NCI-H146 (cell line): Measurements from ENCODE around the gene FRMD6.

ENCODE experiments used
- DNase-seq: peaks from one replicate; lab custom pipeline; 2025; lab: John Stamatoyannopoulos, UW

FRMD6 gene

GRCh38 chr14:51651388-51652167 lies at the start of gene FRMD6:
FRMD6 (plus strand) TSS chr14:51651910; CDS start chr14:51689837, 37,927 bp downstream.
- DNase-seq = peak; percentile 69

GRCh38 chr14:51602310-51602709 lies 49.4 kb upstream of the FRMD6 start:
- no peak for DNase-seq

GRCh38 chr14:51603495-51603894 lies 48.2 kb upstream of the FRMD6 start:
- DNase-seq = no peak

- no peak for DNase-seq
Observed at GRCh38 chr14:51604073-51604472, 47.6 kb upstream of the FRMD6 start.

- DNase-seq = no peak
Observed at GRCh38 chr14:51605575-51605974, 46.1 kb upstream of the FRMD6 start.

GRCh38 chr14:51607711-51608110 lies 44.0 kb upstream of the FRMD6 start:
- no peak for DNase-seq

- DNase-seq = no peak
Observed at GRCh38 chr14:51609251-51609954, 42.3 kb upstream of the FRMD6 start.

GRCh38 chr14:51609955-51610283 lies 41.8 kb upstream of the FRMD6 start:
- DNase-seq = no peak

- DNase-seq = no peak
Observed at GRCh38 chr14:51610771-51611170, 40.9 kb upstream of the FRMD6 start.

GRCh38 chr14:51612449-51612848 lies 39.3 kb upstream of the FRMD6 start:
- no peak for DNase-seq

- no peak for DNase-seq
Observed at GRCh38 chr14:51613416-51613815, 38.3 kb upstream of the FRMD6 start.

GRCh38 chr14:51614707-51615106 lies 37.0 kb upstream of the FRMD6 start:
- no peak for DNase-seq

- no peak for DNase-seq
Observed at GRCh38 chr14:51616256-51616655, 35.5 kb upstream of the FRMD6 start.

GRCh38 chr14:51616724-51617409 lies 34.8 kb upstream of the FRMD6 start:
- DNase-seq = no peak

GRCh38 chr14:51619561-51619960 lies 32.1 kb upstream of the FRMD6 start:
- DNase-seq = no peak

- no peak for DNase-seq
Observed at GRCh38 chr14:51620056-51620455, 31.7 kb upstream of the FRMD6 start.

- no peak for DNase-seq
Observed at GRCh38 chr14:51621654-51622053, 30.1 kb upstream of the FRMD6 start.

GRCh38 chr14:51622376-51622775 lies 29.3 kb upstream of the FRMD6 start:
- DNase-seq = no peak

GRCh38 chr14:51624955-51625569 lies 26.6 kb upstream of the FRMD6 start:
- no peak for DNase-seq

GRCh38 chr14:51626185-51626584 lies 25.5 kb upstream of the FRMD6 start:
- no peak for DNase-seq

- DNase-seq = no peak
Observed at GRCh38 chr14:51626788-51627187, 24.9 kb upstream of the FRMD6 start.

GRCh38 chr14:51627313-51627712 lies 24.4 kb upstream of the FRMD6 start:
- no peak for DNase-seq

GRCh38 chr14:51628238-51628637 lies 23.5 kb upstream of the FRMD6 start:
- no peak for DNase-seq
